GM18502 (cell line): ENCODE results near the gene HERPUD1.
"Not testable (repeated sequence)": the region's sequence is repeated elsewhere in the genome, so short reads cannot be mapped to it uniquely, and the experiment has no call there.

ENCODE experiments used
- ATAC-seq: cut with Tn5 transposase; IDR thresholded peaks from one replicate; pipeline ENCODE4 v1.9.1; 2021; ENCODE audit warnings: mild to moderate bottlenecking; ENCODE audit not compliant: unreplicated experiment, poor library complexity

HERPUD1 gene

GRCh38 chr16:56950455-56950854, 18.5 kb downstream of the HERPUD1 start:
- no peak for ATAC-seq

GRCh38 chr16:56950881-56951771, 19.2 kb downstream of the HERPUD1 start:
- ATAC-seq, result peak; percentile 60

GRCh38 chr16:56953006-56953405, 21.1 kb downstream of the HERPUD1 start:
- ATAC-seq, result no peak

GRCh38 chr16:56956076-56956475, 24.1 kb downstream of the HERPUD1 start:
- no peak for ATAC-seq

- no peak for ATAC-seq
Measured at GRCh38 chr16:56956756-56957155, 24.8 kb downstream of the HERPUD1 start.

- no peak for ATAC-seq
Measured at GRCh38 chr16:56960681-56961281, 28.8 kb downstream of the HERPUD1 start.

- no peak for ATAC-seq
Measured at GRCh38 chr16:56961386-56961785, 29.4 kb downstream of the HERPUD1 start.

- ATAC-seq, result no peak
Measured at GRCh38 chr16:56961851-56962281, 29.9 kb downstream of the HERPUD1 start, which contains the start of gene CETP. Gene CETP (plus strand): TSS chr16:56961950. CDS start chr16:56961980, 30 bp downstream.

- peak; percentile 55 for ATAC-seq
Measured at GRCh38 chr16:56964243-56965148, 32.6 kb downstream of the HERPUD1 start.

- ATAC-seq, result no peak
Measured at GRCh38 chr16:56965149-56966092, 33.5 kb downstream of the HERPUD1 start.

GRCh38 chr16:56966093-56966475, 34.1 kb downstream of the HERPUD1 start:
- no peak for ATAC-seq

- no peak for ATAC-seq
Measured at GRCh38 chr16:56967733-56968132, 35.8 kb downstream of the HERPUD1 start.

- ATAC-seq, result no peak
Measured at GRCh38 chr16:56969769-56970168, 37.8 kb downstream of the HERPUD1 start.

- ATAC-seq, result peak; percentile 80
Measured at GRCh38 chr16:56970934-56971767, 39.2 kb downstream of the HERPUD1 start.

- no peak for ATAC-seq
Measured at GRCh38 chr16:56971768-56972043, 39.8 kb downstream of the HERPUD1 start.

GRCh38 chr16:56972403-56973293, 40.7 kb downstream of the HERPUD1 start:
- ATAC-seq, result no peak

- ATAC-seq, result no peak
Measured at GRCh38 chr16:56973294-56973689, 41.4 kb downstream of the HERPUD1 start.

GRCh38 chr16:56973899-56974298, 42.0 kb downstream of the HERPUD1 start:
- not testable (repeated sequence) for ATAC-seq
